GM18951 (cell line): ENCODE data around the gene GLCCI1.

Source experiments
- POLR2A ChIP-seq: IDR thresholded peaks from 4 replicates; pipeline ENCODE4 v1.6.1; 2011; ENCODE audit warnings: mild to moderate bottlenecking; ENCODE audit not compliant: insufficient read length, insufficient read depth; ENCODE audit errors: extremely low read depth
- in situ Hi-C: fragments of 300-500 bp; cut with MboI; formaldehyde crosslinking; loops from one replicate; pipeline ENCODE4 v1.12.0; 2022; ENCODE audit warnings: low sequenced_read_pairs, mixed read lengths, inconsistent platforms; ENCODE audit not compliant: unreplicated experiment

The GLCCI1 gene

DNA sequence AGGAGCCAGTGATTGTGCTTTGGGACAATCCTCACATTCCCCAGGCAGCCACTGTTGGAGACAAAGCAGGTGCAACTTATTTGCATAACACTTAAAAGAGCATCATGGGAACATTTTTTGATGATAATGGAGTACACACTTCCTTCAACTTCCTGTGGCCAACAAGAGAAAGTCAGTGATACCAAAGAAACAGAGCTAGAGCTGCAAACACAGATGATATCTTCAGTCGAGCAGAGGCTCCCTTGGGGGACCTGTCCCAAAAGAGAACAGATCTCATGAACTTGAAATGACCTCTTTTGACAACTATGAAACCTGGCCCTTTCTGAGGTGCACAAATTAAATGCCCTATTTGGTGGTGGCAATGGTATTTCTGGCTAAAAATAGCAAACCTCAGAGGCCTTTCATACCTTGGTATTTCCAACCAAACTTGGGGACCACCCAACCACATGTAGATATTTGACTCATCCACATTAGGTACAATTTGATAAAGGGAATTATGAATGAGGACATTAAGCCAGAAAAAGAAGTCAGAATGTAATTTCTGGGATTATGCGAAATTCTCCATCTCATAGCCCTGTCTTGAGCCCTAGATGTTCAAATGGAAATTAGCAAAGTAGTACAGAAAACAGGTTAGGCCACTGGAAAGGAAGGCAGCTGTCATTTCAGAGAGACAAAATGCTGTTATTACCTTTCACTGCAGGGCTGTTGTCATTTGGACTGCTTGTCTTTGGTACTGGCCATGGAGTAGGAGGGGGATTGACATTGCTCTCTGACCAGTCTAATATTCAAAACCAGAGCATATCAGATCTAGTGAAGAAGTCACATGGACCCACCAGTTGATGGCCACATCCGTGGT, 147.2 kb downstream of the GLCCI1 start:
- in situ Hi-C loops = no loop called here
- TF ChIP-seq POLR2A = no peak

DNA sequence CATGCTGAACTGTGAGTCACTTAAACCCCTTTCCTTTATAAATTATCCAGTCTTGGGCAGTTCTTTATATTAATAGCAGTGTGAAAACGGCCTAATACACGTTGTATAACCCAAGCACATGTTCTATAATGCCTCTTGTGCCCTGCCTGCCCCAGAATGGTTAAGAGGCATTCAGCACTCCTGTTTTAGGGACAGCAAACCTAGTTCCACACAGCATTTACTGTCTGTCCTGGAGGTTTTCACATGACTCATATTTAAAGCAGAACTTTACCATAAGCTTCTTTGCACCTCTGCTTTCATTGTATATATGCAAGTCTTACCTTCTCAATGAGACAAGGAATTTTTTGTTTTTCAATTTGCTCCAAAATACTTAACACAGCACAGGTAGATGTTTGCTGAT, 148.6 kb downstream of the GLCCI1 start:
- TF ChIP-seq POLR2A = no peak
- in situ Hi-C loops = no loop called here

DNA sequence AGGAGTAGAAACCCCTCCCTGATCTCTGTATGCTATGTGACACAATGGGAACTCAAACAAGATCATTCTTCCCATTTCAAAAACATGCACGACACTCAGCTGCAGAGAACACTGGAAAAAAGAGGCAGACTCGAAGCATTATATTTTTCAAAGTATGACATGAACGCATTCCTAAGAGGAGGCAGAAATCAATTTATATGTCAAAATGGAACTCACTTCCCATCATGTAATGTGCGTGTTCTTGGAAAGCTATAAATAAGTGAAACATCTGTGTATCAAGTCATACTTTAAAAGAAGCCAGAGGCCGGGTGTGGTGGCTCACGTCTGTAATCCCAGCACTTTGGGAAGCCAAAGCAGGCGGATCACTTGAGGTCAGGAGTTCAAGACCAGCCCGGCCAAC, 150.7 kb downstream of the GLCCI1 start:
- in situ Hi-C loops = no loop called here
- TF ChIP-seq POLR2A = no peak

DNA sequence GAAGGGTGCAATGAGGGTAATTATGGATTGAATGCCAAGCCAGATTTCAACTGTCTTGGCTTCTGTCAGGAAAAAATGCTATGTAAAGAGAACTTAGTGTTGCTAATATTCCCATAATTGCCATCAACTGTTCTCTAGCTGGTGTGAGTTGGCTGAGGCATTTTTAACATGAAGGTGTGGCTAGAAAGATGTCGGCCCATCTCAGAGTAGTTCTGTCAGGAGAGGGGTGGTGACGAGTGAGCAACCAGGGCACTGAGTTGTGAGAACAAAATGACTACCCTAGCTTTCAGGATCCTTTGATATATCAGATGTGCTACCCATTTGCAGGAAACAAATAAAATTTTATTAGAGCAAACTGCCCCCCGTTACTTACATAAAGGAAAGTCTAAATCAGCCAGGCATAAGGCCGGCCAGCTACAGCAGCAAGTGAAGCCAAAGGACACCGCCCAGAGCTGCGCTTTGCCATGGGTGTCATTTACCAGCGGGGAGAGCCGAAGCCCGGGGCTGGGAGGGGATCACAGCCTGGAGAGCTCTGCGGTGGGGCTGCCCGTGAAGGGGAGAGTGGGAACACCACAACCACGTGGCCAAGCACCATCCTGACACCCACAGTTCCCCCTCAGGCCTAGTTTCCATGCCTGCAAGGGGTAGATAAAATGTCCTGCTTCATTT, 151.9 kb downstream of the GLCCI1 start:
- in situ Hi-C loops = no loop called here
- no peak for TF ChIP-seq POLR2A

DNA sequence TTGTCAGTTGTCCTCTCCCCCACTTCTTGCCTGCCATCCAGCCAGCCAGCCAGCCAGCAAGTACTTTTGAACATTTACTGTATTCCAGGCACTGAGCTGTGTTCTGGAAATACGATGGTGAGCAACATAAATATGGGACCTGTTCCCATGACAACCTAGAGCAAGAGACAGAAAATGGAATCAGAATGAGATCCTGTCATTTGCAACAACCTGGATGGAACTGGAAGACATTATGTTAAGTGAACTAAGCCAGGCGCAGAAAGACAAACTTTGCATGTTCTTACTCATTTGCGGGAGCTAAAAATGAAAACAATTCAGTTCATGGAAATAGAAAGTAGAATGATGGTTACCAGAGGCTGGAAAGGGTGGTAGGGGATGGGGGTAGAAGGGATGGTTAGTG, 152.6 kb downstream of the GLCCI1 start:
- in situ Hi-C loops = no loop called here
- TF ChIP-seq POLR2A = no peak

DNA sequence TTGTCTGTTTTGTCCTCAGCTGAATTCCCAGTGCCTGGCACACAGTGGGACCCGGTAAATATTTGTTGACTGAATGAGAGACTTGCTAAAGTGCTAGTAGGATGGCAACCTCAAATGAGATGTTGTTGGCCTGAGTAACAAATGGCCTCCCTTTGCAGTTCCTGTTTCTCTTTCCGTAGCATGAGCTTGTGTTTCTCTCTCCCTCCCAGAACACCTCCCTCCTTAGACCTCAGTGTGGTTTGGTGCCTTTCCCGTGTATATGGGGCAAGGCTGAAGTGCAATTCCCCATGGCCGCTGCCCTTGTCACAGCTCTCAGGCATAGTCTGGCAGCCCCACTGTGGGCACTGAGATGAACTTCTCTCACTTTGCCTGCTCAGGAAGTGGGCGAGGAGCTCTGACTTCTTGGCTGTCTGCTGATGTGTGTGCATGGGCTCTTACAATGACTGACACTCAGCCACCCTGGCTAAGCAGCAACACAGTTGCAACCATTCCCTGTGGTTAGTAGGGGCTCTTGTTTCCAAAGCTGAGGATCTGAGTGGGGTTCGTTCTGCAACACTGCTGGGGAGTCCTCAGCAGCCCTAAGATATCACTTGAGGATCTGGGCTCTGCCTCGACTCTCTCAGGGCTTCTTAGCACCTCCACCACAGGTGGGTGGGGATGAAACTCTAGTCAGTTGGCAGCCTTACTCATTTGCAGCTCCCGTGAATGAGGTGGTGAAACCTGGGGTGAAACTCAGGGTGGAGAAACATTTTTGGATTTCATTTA, 157.3 kb downstream of the GLCCI1 start:
- peak; percentile 48 for TF ChIP-seq POLR2A
- in situ Hi-C loops = no loop called here

DNA sequence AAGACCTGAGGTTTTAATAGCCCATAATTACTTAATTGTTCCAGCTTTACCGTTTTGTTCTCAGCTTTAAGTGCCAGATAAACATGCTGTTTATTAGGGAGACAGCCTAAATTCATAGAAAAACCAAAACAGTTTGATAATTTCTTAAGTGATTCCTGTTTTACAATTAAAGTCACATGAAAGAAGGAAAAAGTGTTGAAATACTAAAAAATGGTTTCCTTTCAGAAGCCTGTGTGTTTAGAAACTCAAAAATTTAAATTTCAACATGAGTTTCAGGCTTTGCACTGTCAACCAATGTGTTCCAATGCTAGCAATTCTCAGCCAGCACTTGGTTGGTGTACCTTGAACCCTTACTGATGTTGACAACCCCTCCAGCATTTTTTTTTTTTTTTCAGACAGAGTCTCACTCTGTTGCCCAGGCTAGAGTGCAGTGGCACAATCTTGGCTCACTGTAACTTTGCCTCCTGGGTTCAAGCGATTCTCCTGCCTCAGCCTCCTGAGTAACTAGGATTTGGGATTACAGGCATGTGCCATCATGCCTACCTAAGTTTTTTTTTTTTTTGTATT, 158.1 kb downstream of the GLCCI1 start:
- no peak for TF ChIP-seq POLR2A
- in situ Hi-C loops = no loop called here

DNA sequence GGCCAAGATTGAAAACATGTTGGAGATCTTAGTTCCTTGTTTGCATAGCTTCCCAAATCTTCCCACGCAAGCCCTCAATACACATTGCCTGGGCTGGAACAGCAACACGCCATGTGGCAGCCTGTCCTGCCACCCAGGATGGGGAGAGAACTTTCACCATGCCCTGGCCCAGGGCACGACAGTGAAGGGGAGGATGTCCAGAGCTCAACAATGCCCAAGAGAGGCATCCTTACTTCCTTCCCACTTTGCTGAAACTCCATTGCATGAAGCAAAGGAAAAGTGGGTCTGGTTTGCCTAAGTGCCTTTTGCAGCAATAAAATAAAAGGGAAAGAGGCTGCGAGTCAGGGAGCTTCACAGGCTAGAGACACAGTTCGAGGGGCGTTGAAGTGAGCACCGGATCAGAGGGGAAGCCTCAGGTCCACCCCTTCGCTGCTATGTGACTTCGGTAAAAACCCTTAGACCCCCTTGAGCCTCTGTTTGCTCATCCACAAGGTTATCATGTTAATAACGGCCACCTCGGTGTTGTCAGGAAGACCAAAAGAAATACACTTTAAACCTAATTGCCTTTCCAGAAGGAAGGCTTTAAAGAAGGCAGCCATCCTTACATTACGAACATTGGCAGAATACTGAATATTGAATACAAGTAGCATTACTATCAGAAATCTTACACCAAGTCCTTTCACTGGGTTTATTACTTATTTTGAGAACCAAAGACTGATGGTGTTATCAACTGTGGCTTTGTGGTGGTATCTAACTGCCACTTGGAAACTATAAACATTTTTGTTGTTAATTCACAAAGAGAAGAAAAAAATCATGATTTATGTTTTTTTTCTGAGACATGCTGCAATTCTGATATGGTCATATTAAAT, 160.1 kb downstream of the GLCCI1 start:
- in situ Hi-C loops = no loop called here
- TF ChIP-seq POLR2A = no peak

DNA sequence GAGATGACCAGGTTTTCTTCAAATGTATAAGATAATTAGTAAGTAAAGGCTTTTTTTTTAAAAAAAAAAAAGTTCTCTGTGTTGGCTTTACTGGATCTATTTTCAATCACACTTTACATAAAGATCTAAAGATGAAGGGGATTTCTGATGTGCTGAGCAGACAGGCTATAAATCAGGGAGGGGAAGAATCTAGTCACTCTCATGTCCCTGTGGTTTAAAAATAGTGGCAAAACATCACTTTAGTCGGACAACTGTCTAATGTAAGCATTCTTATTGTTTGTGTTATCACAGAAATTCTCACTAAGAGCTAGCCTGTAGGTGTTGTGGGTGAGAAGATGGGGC, 160.7 kb downstream of the GLCCI1 start:
- no peak for TF ChIP-seq POLR2A
- in situ Hi-C loops = no loop called here

DNA sequence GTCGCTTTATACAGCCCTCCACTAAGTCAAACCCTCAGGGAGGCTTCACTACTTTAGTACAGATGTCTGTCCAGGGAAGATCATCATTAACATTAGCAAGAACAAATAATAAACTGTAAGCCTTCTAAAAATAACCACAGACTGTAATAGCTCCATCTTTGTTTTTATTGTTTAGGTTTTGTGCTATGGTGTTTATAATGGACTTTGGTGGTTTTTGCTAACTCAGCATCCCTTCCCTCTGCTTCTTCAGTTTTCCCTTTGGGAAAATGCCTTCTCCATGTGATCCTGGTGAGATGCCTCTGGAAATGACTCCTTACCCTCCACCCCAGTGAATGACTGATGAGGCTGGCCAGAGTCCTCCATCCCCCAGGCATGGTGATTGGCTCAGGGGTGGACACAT, 162.1 kb downstream of the GLCCI1 start:
- in situ Hi-C loops = no loop called here

DNA sequence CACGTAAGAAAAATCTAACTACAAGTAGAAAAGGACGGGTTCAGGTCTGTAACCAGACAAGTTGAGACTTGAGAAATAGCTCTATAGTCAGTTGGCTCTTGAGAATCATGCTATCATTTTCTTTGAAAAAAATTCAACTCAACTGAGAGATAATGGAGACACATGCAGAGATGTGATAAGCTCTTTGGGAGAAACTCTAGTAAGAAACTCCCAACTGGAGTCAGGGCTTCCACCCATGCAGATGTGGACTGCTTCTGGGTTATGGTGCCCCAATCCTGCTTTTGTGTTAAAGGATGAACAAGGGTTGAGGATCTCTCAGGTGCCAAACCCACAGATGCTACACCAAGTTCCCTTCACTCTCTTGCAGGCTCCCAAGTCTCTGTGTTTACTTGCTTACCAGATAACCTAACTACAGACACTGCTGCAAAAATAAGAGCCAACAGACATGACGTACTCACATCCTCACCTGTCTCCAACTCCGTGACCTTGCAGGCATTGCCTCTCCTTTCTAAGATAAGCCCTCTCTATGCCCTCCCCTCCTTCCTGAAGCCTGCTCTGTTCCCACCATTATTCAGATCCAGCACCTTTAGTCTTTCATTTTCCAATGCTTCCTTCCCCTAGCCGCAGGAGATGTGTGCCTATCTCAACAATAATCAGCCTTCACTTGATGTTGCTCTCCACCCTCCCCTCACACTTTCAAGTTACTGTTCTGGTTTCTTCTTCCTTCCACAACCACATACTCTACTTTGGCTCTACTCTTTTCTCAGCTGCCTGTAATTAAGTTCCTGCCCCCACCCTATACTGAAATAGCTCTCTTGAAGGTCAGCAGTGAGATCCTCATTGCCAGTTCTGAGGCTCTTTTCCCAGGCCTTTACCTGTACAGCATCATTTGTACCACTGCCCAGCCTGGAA, 163.4 kb downstream of the GLCCI1 start:
- in situ Hi-C loops = no loop called here
- TF ChIP-seq POLR2A = peak; percentile 36

More for the DNA sequence above, 162.1 kb downstream of the GLCCI1 start:
- TF ChIP-seq POLR2A = no peak
